Measurements from ENCODE around the gene CMTM8.

Gene CMTM8

DNA sequence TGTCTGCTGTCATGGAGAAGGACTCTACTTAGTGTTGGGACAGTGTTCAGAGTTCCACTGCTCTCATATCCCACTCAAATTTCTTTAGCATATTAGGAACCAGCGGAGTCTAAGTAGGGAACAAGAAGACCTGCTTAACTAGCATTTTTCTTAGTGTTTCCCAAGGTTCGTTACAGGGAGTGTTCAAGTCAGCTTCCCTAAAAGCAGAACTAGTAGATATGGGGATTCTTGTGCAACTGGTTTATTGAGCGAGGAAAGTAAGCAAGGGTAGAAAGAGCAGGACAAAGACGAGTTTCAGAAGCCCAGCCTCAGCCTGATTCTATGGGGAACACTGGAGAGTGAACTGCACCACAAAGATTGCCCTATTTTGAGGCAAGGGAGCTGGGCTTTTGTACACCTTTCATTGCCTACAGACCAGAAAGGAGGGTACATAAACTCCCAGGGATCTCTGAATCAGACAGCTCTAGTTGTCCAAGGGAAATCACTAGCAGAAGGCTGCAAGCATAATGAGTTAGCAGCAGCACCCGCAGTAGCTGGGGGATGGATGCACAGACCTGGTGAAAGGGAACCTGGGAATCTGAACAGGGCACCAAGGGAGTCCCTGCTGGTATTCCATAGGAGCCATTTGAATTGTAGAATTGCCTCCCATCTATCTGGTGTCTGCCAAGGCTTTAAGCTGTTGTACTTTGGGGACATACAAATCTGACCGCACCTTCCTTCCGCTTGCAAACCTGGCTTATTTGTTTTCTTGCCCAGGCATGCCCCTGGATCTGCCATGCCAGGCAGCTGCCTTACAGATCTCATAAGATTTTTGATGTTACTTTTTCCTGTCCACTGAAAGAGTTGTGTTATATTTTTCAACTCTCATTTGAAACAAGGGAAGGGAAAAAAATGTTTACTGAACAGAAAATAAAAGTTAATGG lies 168.3 kb downstream of the CMTM8 start:
- TF ChIP-seq CTCF (IDR thresholded peaks at IDR 0.05; ENCODE audit: insufficient read depth, low read length, missing control alignments) = no peak
- H3K4me3 ChIP-seq (ENCODE audit: low read depth, low read length) = no peak overlapping the region
- POLR2A ChIA-PET = no interaction called here
- CTCF ChIA-PET = interaction anchor here (1.0 to 1.5 kb wide), 4 partner anchors 9 to 61 kb away, joined by 3 to 4 read pairs (median 3); no protein-coding TSS in a partner anchor
- DNase-seq (ENCODE audit: low read depth, low spot score) = no peak

GRCh38 chr3:32410367-32411246 lies 172.1 kb downstream of the CMTM8 start:
- POLR2A ChIA-PET = no interaction called here
- no peak overlapping the region for H3K4me3 ChIP-seq (ENCODE audit: low read depth, low read length)
- DNase-seq (ENCODE audit: low read depth, low spot score) = no peak
- TF ChIP-seq CTCF (IDR thresholded peaks at IDR 0.05; ENCODE audit: insufficient read depth, low read length, missing control alignments) = no peak
- CTCF ChIA-PET = interaction anchor here (0.6 to 5.1 kb wide), 6 partner anchors 12 to 234 kb away, joined by 3 to 19 read pairs (median 4); no protein-coding TSS in a partner anchor

GRCh38 chr3:32411442-32411841 lies 173.0 kb downstream of the CMTM8 start:
- CTCF ChIA-PET = interaction anchor here (5.1 kb wide), 1 partner anchor 36 kb away, joined by 19 read pairs; no protein-coding TSS in a partner anchor
- POLR2A ChIA-PET = no interaction called here
- H3K4me3 ChIP-seq (ENCODE audit: low read depth, low read length) = no peak overlapping the region
- DNase-seq (ENCODE audit: low read depth, low spot score) = no peak
- no peak for TF ChIP-seq CTCF (IDR thresholded peaks at IDR 0.05; ENCODE audit: insufficient read depth, low read length, missing control alignments)

- no peak for TF ChIP-seq CTCF (IDR thresholded peaks at IDR 0.05; ENCODE audit: insufficient read depth, low read length, missing control alignments)
- H3K4me3 ChIP-seq (ENCODE audit: low read depth, low read length) = no peak overlapping the region
- CTCF ChIA-PET = interaction anchor here (1.5 to 5.1 kb wide), 4 partner anchors 13 to 38 kb away, joined by 3 to 19 read pairs (median 12); no protein-coding TSS in a partner anchor
- DNase-seq (ENCODE audit: low read depth, low spot score) = no peak
- POLR2A ChIA-PET = no interaction called here
Observed at GRCh38 chr3:32412887-32413286, 174.4 kb downstream of the CMTM8 start.

GRCh38 chr3:32413845-32414521 lies 175.5 kb downstream of the CMTM8 start:
- POLR2A ChIA-PET = no interaction called here
- no peak overlapping the region for H3K4me3 ChIP-seq (ENCODE audit: low read depth, low read length)
- no peak for DNase-seq (ENCODE audit: low read depth, low spot score)
- no peak for TF ChIP-seq CTCF (IDR thresholded peaks at IDR 0.05; ENCODE audit: insufficient read depth, low read length, missing control alignments)
- CTCF ChIA-PET = interaction anchor here (1.5 to 2.6 kb wide), 5 partner anchors 13 to 54 kb away, joined by 3 to 13 read pairs (median 10); no protein-coding TSS in a partner anchor
